Measurements from ENCODE around the gene SRGAP3. TPM values are rescaled to one million over a fixed set of nuclear protein-coding genes. Genes with fewer than 3 reads are reported as not detected.

SRGAP3 gene
- total RNA-seq, 8 experiments from 2014 or later: 24.3 to 77.7 (median 51.0) TPM

Other genes with a start within 250 kb of the SRGAP3 start
- 10 to 100 TPM; 35.0 to 57.4 (median 42.0) TPM for gene THUMPD3, start 113.4 kb upstream of the SRGAP3 start, total RNA-seq
- 100 to 1,000 TPM in 2 of 8 experiments, 10 to 100 TPM in 6; 32.0 to 200 (median 74.3) TPM for gene SETD5, start 148.0 kb upstream of the SRGAP3 start, total RNA-seq